Gastrocnemius medialis (tissue), 4 donors: Measurements from ENCODE around the gene SHISAL1.
"Not testable (repeated sequence)": the region's sequence is repeated elsewhere in the genome, so short reads cannot be mapped to it uniquely, and the experiment has no call there.

ENCODE experiments used
- POLR2A ChIP-seq, 2 donors: fragments of 450-650 bp; IDR thresholded peaks; one replicate each; pipeline ENCODE4 v1.6.1; 2017; ENCODE audit warnings: antibody characterized with exemption in 2 of 2, mild to moderate bottlenecking in 2 of 2, moderate library complexity in 2 of 2
- TF ChIP-seq, protein P1 (sequence below), 5 experiments: fragments of 450-650 bp in 3 of 5; fragments of 200-600 bp in 2 of 5; sonication (generic) in 2 of 5; IDR thresholded peaks in 4 of 5; conservative IDR thresholded peaks in 1 of 5; 1 replicate in 4 of 5; 2 replicates in 1 of 5; pipeline ENCODE4 v1.5.1; 2016 to 2019; ENCODE audit warnings: antibody characterized with exemption in 5 of 5, mild to moderate bottlenecking in 3 of 5, moderate library complexity in 3 of 5

DNA sequence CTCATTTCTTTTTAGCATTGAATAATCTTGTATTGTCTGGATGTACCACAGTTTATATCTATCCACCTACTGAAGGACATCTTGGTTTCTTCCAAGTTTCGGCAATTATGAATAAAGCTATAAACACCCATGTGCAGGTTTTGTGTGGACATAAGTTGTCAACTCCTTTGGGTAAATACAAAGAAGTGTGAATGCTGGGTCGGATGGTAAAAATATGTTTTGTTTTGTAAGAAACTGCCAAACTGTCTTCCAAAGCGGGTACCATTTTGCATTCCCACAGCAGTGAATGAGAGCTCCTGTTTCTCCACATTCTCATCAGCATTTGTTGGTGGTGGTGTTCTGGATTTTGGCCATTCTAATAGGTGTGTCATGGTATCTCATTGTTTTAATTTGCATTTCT is 71.6 kb downstream of the SHISAL1 start:
- TF ChIP-seq, protein P1, sequence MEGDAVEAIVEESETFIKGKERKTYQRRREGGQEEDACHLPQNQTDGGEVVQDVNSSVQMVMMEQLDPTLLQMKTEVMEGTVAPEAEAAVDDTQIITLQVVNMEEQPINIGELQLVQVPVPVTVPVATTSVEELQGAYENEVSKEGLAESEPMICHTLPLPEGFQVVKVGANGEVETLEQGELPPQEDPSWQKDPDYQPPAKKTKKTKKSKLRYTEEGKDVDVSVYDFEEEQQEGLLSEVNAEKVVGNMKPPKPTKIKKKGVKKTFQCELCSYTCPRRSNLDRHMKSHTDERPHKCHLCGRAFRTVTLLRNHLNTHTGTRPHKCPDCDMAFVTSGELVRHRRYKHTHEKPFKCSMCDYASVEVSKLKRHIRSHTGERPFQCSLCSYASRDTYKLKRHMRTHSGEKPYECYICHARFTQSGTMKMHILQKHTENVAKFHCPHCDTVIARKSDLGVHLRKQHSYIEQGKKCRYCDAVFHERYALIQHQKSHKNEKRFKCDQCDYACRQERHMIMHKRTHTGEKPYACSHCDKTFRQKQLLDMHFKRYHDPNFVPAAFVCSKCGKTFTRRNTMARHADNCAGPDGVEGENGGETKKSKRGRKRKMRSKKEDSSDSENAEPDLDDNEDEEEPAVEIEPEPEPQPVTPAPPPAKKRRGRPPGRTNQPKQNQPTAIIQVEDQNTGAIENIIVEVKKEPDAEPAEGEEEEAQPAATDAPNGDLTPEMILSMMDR (IDR thresholded peaks at IDR 0.05 in 4 of 5, conservative IDR thresholded peaks at IDR 0.05 in 1 of 5): not testable (repeated sequence)
- TF ChIP-seq POLR2A (IDR thresholded peaks at IDR 0.05): not testable (repeated sequence)
